Psoas muscle (tissue), 8 donors: ENCODE measurements around the gene PEG3. TPM values are rescaled to one million over a fixed set of nuclear protein-coding genes. Genes with fewer than 3 reads are reported as not detected.

Source experiments
- ATAC-seq, 4 donors: fragments of 200-7000 bp; cut with Tn5 transposase; one replicate each; pipeline ENCODE4 v1.9.1; 2020; ENCODE audit warnings: moderate library complexity in 3 of 4, mild to moderate bottlenecking in 2 of 4
- DNase-seq, 2 donors: peaks; one replicate each; pipeline ENCODE4 v3.0.0-alpha.2; 2020
- H3K27ac ChIP-seq: fragments of 200-600 bp; one replicate; pipeline ENCODE4 v1.8.0; 2022
- H3K27me3 ChIP-seq, 3 donors: fragments of 200-600 bp in 1 of 3; one replicate each; pipeline versions ENCODE4 v1.6.1 to v1.8.0; 2013 to 2022; ENCODE audit warnings: low read length in 2 of 3, mild to moderate bottlenecking in 2 of 3, moderate library complexity in 1 of 3; ENCODE audit not compliant: insufficient read depth in 3 of 3
- H3K36me3 ChIP-seq, 2 donors: fragments of 200-600 bp in 1 of 2; one replicate each; pipeline versions ENCODE4 v1.6.1 to v1.8.0; 2013 to 2022; ENCODE audit warnings: low read depth in 1 of 2, mild to moderate bottlenecking in 1 of 2, moderate library complexity in 1 of 2; ENCODE audit not compliant: insufficient read depth in 1 of 2
- H3K4me1 ChIP-seq: fragments of 200-600 bp; one replicate; pipeline ENCODE4 v1.8.0; 2022
- H3K4me3 ChIP-seq: fragments of 200-600 bp; one replicate; pipeline ENCODE4 v1.8.0; 2022; ENCODE audit warnings: mild to moderate bottlenecking
- H3K9me3 ChIP-seq: fragments of 200-600 bp; one replicate; pipeline ENCODE4 v1.8.0; 2022
- CTCF ChIP-seq: fragments of 200-600 bp; IDR thresholded peaks from one replicate; pipeline ENCODE4 v1.8.0; 2022; ENCODE audit warnings: antibody characterized with exemption
- WGBS, 3 donors: extraction: QIAGEN DNeasy Blood & Tissue Kit; methylation state at CpG; one replicate each; pipeline versions ENCODE4 v1.1.6 to v1.1.7; 2013; 5-methylcytosine and 5-hydroxymethylcytosine counted together
- intact Hi-C, 2 donors: fragments of 100-400 bp; cut with DNase I; formaldehyde crosslinking; loops; one replicate each; pipeline versions ENCODE4 v1.11.0 to v1.14.2; 2022
- polyA plus RNA-seq, 3 donors: library from polyadenylated mRNA; stranded (reverse); fragments of 200-250 nt; gene quantifications; one replicate each; pipeline ENCODE4 v1.2.3, GENCODE V29; 2013
- total RNA-seq, 4 donors: library from RNA; stranded (reverse); fragmentation: NEBNext Ultra II Directional in 2 of 4; extraction: Animal tissue kit (Norgen Biotek cat#: 25700) in 2 of 4; gene quantifications; one replicate each; pipeline versions ENCODE4 v1.2.1 to v1.2.4, GENCODE V29; 2021 to 2023
- donor health status: healthy with polysubstance abuse.
- donor health status: DM: no; HTN: no; CAD: no; lungs with moderate emphysema.
- donor health status: Bipolar disorder and iron deficiency.
- donor health status: healthy.
- donor health status: DM: yes; HTN: yes; CAD: no.
- donor health status: DM: no; HTN: no; CAD: no.
- donor health status: DM: no; HTN: no; CAD: no.
- donor health status: DM: yes; HTN: yes; CAD: no.

PEG3 gene
- total and polyA plus RNA-seq, 7 donors: 0.08 to 2.7 (median 0.97) TPM

GRCh38 chr19:56877069-56877715 lies 36.7 kb upstream of the PEG3 start:
- intact Hi-C loops: no loop called here
- 63 to 67% (median 63%) methylated on average over 19 of the region's 19 CpGs for WGBS, 3 donors

GRCh38 chr19:56875717-56876116 lies 35.2 kb upstream of the PEG3 start:
- Histone ChIP-seq H3K27me3 (no peaks in the 10 kb centered on the region), H3K36me3 (no peaks in the 10 kb centered on the region), H3K27ac (no peak overlapping the region), H3K4me1 (no peaks in the 10 kb centered on the region), H3K4me3 (no peak overlapping the region), H3K9me3 (peaks cover 10% of the 10 kb centered on the region)
- DNase-seq (no peak), ATAC-seq (no peak)
- 37 to 48% (median 37%) methylated on average over 3 of the region's 3 CpGs for WGBS, 3 donors
- intact Hi-C loops: no loop called here
- TF ChIP-seq CTCF: no peak

More at GRCh38 chr19:56877069-56877715, 36.7 kb upstream of the PEG3 start:
- TF ChIP-seq CTCF: no peak
- DNase-seq (no peak), ATAC-seq (no peak)
- Histone ChIP-seq H3K9me3 (peaks cover 13% of the 10 kb centered on the region), H3K27ac (no peak overlapping the region), H3K27me3 (no peaks in the 10 kb centered on the region), H3K4me3 (no peak overlapping the region), H3K36me3 (no peaks in the 10 kb centered on the region), H3K4me1 (no peaks in the 10 kb centered on the region)

GRCh38 chr19:56874530-56874929 lies 34.0 kb upstream of the PEG3 start:
- ATAC-seq: no peak
- no peaks in the 10 kb centered on the region for H3K27me3 ChIP-seq
- TF ChIP-seq CTCF: no peak
- peaks cover 10% of the 10 kb centered on the region for H3K9me3 ChIP-seq
- WGBS, 3 donors: 88 to 93% (median 91%) methylated on average over 4 of the region's 4 CpGs
- no peak for DNase-seq
- H3K4me1 ChIP-seq: no peaks in the 10 kb centered on the region
- no peak overlapping the region for H3K27ac ChIP-seq
- no peaks in the 10 kb centered on the region for H3K36me3 ChIP-seq
- no peak overlapping the region for H3K4me3 ChIP-seq
- intact Hi-C loops: no loop called here

- Histone ChIP-seq H3K27me3 (no peaks in the 10 kb centered on the region), H3K4me1 (no peaks in the 10 kb centered on the region), H3K27ac (no peak overlapping the region), H3K4me3 (no peak overlapping the region), H3K9me3 (peaks cover 10% of the 10 kb centered on the region), H3K36me3 (no peaks in the 10 kb centered on the region)
- intact Hi-C loops: no loop called here
- no peak for ATAC-seq
- no peak for DNase-seq
- 42 to 61% (median 57%) methylated on average over 5 of the region's 5 CpGs for WGBS, 3 donors
- no peak for TF ChIP-seq CTCF
Observed at GRCh38 chr19:56873493-56873892, 33.0 kb upstream of the PEG3 start.

GRCh38 chr19:56869886-56870285 lies 29.4 kb upstream of the PEG3 start:
- no peak for TF ChIP-seq CTCF

More at GRCh38 chr19:56869886-56870285, 29.4 kb upstream of the PEG3 start:
- DNase-seq: no peak
- H3K4me1 ChIP-seq: no peaks in the 10 kb centered on the region
- H3K9me3 ChIP-seq: peaks cover 4% of the 10 kb centered on the region
- H3K27ac ChIP-seq: no peak overlapping the region
- no peak overlapping the region for H3K4me3 ChIP-seq
- 53 to 72% (median 69%) methylated on average over 8 of the region's 8 CpGs for WGBS, 3 donors
- intact Hi-C loops: no loop called here
- no peak for ATAC-seq
- H3K27me3 ChIP-seq: no peaks in the 10 kb centered on the region
- no peaks in the 10 kb centered on the region for H3K36me3 ChIP-seq
